Islet of Langerhans (tissue), 1 donor: Measurements from ENCODE around the gene CUL4A.
"Not testable (repeated sequence)": the region's sequence is repeated elsewhere in the genome, so short reads cannot be mapped to it uniquely, and the experiment has no call there.

Source experiments
- FAIRE-seq: peaks from one replicate; lab custom pipeline; 2011; peaks lifted over from hg19 to GRCh38; lab: Jason Lieb, UNC

CUL4A gene

DNA sequence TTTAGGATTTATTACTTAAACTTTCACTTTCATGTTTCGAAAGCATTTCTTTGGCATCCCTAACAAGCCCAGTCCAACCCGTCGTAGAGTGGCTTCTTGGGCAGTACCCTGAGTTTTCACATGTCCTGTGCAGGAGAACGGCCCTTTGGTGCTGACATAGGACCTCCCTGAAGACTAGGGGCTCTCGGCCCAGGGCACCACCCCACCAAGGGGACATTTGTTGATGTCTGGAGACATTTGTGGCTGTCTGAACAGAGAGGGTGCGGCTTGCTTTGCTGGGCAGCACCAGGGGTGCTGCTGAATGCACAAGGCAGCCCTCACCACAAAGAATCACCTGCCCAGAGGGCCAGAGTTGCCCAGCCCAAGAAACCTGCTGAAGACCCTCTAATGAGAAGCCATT, 30.6 kb downstream of the CUL4A start:
- no peak for FAIRE-seq

DNA sequence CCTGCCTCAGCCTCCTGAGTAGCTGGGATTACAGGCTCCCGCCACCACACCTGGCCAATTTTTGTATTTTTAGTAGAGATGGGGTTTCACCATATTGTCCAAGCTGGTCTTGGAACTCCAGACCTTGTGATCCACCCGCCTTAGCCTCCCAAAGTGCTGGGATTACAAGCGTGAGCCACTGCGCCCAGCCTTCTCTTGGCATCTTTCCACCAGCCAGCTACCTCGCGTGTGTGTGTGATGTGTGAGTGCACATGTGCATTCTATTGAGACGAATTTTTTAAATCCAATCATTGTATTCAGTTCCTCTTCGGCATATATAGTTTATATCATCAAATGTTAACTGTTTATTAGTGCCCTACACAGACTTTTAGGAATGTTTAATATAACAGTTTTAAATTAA, 32.2 kb downstream of the CUL4A start:
- FAIRE-seq, result not testable (repeated sequence)

DNA sequence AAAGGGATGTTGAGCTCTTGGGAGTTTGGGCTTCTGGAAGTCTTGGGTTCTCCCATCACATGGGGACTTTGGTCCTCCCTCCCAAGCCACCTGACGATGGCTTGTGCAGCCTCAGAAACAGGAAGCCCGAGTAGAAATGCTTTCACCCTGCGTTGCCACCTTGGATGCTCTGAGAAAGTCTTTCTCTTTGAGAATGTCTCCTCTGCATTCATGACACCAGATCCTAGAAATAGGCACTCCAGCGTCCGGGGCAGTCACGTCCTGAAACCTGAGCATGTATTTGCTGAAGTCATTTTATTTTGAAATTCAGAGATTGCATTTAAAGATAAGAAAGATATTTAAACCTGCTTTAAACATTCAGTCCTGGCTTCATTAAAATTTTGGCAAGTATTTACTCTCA, 34.4 kb downstream of the CUL4A start:
- FAIRE-seq, result no peak

DNA sequence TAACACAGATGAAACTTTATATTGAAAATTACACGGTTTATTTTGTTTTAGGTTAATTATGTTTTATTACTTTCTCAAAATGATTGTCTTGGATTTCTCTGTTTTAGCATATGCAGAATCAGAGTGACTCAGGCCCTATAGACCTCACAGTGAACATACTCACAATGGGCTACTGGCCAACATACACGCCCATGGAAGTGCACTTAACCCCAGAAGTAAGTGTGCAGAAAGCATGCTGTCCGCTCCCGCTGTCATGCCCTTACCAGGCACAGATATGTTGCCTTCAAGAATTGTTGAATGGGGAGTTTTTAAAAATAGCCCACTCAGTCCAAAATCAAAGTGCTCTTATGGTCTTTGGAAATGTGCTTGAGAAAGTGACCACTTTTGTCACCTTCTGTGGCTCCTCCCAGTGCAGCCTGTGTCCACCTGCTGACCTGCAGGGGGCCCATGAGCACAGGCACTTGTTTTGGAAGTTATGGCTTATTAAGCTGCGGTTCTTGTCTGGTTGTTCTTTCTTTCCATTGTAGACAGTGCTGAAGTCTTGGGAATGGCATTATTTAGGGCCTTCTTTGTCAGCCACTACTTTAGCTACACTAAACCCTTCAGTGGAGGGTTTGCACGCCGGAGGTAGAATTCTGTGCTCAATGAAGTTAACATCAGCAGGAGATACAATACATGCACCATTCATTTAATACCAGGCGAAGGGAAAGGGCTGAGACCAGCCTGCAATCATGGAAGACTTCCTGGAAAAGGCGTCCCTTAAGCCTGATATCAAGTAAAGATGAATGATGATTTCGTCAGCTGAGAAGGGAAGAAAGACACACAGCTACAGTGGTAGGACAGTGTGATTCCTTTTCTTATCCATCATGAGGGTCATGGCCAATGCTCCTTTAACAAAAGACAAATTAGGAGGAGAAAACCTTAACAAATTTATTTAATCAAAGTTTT, 36.7 kb downstream of the CUL4A start:
- no peak for FAIRE-seq

DNA sequence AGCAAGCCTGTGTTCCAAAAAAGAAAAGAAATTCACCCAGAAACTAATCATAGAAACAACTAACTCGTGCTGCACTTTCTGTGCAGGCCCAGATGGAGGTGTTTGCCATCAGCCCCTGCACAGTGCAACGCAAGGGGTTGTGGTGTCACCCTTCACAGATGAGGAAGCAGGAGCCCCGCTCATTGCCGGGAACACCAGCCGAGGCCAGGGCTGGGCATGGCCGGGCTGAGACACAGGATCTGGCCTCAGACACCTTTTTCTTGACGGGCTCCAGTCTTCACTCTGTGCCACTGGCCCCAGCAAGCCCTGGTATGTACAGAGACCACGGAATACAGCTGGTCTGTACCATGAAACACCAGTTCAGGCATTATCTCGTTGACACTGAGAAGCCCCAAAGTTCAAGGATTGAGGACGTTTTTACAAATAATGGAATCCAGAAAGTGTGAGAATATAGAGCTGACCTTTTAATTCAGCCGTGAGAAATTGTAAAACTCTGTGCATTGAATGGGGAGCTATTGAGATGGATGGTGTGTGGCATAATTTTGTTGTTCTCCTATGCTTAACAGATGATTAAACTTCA, 43.2 kb downstream of the CUL4A start:
- FAIRE-seq, result no peak

DNA sequence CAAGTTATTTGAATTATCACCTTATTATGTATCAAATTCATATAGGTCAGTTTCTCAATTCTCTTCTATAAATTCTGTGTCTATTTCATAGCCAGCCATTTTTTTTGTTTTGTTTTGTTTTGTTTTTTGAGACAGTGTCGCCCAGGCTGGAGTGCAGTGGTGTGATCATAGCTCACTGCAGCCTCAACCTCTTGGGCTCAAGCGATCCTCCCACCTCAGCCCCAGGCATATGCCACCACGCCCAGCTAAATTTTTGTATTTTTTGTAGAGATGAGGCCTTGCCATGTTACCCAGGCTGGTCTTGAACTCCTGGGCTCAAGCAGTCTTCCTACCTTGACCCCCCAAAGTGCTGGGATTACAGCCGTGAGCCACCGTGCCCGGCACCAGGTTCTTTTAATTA, 48.5 kb downstream of the CUL4A start:
- FAIRE-seq, result not testable (repeated sequence)

DNA sequence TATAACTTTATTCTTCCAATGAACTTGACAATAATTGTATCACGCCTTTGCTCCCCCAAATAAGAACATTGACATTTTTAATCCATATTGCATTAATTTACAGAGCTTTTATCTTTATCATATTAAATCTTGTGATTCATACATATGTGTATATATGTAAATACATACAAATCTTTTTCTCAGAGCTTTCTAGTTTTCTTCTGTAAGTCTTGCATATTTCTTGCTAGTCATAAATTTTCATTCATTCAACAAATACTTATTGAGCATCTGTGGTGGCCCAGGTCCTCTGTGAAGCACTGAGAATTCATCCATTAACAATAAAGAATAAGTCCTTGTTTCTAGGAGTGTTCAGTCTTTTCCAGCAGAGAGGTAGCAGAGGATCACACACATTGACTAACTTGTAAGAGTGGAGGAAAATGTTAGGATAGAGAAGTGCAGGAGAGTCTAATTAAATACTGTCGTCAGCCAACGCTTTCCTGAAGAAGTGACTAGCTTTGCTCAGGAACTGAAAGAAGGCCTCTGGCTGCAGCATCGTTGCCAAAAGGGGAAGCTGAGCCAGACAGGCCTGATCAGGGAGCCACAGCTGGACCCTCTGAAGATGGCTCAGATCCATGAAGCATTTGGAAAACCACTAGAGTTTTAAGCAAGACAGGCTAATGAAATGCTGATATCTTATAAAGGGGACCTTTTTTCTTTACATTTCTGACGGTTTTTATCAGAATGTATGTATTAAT, 49.1 kb downstream of the CUL4A start:
- no peak for FAIRE-seq

DNA sequence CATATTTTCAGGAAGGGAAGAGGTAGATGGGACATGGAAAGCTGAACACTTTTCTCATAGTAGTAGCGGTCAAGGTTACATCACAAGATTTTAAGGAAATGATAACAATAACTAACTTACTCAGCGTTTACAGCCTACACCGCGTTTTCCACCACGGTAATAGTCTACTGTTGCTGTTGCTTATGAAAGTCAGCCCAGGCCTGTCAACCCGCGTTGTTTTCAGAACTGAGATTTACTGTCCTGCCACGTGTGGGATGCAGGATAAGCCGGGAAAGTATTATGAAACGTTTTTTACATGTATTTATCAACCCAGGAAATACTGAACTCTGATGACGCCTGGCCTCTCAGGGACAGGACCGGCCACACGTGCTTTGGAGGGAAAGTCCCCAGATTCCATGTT, 51.6 kb downstream of the CUL4A start:
- no peak for FAIRE-seq

DNA sequence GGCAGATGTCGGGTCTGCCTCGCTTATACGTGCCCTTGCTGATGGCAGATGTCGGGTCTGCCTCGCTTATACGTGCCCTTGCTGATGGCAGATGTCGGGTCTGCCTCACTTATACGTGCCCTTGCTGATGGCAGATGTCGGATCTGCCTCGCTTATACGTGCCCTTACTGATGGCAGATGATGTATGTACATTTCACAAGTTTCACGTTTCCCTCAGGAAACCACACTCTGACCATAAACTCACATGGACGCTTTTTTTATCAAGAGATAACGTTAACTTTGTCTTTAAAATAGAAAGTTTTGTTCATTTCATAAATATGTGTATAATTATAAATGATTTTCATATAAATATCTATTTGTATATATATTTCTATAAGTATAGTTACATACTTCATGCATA, 53.6 kb downstream of the CUL4A start:
- not testable (repeated sequence) for FAIRE-seq

DNA sequence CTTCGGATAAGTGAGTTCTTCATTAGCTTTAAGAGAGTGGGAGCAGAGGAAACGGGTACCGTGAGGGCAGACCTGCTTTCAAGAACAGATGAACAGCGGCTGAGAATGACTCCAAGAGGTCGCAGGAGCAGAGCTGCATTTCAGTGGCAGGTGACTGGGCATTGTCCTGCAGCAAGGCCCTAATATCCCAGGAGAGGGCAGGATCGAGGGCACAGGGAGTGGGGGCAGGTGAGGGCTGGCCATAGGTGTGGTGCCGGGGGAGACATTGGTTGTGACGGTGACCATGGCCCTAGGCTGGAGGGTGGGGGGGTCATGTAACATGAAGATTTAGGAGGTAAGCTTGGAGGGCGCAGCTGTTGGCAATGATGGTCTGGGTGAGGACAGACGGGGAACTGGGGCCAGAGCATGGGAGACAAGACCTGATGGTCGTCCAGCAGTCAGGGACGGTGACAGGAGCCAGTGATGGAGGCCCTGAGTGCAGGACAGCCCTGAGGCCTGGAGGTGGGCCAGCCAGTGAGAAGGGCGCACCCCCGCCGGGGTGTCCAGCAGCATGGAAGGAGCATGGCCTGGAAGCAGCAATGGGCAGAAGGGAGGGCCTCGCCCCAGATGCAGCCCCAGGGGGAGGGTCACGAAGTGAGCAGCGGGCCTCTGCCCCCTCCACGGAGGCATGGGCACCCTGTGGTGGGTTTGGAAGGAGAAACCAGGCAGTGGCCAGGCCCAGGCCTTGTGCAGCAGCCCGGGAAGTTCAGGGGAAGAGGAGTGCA, 58.4 kb downstream of the CUL4A start:
- no peak for FAIRE-seq

DNA sequence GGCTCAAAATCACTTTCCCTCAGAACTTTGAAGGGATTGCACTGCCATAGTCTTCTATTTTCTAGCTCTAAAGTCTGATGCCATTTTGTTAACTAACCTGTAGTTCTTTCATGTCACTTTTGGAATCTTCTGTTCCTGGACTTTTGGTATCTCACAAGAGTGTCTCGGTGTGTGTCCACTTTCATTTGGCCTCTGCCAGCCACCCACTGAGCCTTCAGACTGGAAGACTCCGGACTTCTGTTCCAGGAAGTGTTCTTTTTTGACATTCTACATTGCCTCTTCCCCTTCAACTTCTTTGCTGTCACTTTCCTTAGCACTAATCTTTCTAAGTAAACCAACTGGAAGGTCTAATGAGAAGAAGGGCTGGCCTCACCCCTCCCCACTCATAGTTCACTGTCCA, 62.6 kb downstream of the CUL4A start:
- FAIRE-seq, result no peak

DNA sequence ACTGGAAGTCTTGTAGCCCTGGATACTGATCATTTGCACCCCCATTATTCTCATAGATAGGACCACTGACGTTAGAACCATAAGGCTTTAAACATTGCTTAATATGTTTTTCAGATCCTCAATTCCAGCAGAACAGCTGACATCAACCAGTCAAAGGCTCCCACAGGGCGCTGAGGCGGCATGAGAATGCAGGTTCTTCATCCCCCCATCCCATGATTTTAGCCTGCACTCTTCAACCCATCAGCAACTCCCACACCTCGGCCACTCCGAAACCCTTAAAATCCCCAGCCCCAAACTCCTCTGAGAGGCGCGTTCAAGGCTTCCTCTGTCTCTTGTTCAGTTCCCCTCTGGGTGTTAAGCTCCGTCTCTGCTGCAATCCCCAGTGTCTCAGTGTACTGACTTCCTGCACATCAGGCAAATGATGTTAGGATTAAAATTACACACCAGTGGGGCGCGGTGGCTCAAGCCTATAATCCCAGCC, 63.3 kb downstream of the CUL4A start:
- FAIRE-seq, result no peak

DNA sequence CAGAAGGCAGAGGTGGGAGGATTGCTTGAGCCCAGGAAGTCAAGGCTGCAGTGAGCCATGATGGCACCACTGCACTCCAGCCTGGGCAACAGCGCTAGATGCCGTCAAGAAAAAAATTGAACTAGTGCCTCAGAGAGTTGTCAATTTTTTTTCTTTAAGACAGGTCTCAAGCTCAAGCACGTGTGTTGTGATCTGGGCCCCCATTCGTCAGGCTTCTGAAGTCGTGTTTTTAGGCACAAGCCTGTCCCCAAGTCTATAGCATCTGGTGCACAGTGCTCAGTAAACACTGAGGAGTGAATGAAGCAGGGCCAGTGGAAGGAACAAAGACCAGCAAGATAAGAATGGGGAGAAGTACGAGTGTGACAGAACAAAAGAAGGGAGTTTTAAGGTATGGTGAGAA, 63.9 kb downstream of the CUL4A start:
- no peak for FAIRE-seq

DNA sequence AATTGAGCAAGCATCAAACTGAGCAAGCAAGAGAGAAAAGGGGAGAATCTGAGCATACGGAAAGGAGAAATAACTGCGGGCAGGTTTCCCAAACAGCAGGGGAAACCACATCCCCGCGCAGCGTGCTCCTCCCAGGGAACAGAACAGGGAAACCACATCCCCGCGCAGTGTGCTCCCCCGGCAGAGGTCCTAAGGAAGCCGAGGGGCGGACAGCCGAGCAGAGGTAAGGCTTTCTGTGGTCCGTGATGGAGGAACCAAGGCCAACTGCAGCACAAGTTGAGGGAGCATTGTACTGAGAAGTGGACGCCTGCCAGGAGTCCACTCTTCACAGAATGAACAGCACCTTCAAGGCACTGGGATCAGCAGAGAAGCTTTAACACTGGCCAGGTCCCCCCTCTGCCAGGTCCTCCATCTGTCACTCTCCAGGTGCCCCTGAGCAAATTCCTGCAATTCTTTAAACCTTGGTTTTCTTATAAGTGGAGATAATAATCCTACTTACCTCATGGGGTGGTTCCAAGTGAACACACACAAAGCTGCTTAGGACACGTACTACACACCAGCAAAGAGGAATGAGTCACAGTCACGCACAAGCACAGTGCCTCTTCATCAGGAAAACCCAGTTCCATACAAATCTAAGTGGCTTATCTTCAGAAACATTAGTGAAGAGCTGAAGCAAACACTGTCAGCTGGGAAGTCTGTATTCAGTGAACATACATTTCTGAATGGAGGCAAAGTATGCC, 64.6 kb downstream of the CUL4A start:
- FAIRE-seq, result no peak

DNA sequence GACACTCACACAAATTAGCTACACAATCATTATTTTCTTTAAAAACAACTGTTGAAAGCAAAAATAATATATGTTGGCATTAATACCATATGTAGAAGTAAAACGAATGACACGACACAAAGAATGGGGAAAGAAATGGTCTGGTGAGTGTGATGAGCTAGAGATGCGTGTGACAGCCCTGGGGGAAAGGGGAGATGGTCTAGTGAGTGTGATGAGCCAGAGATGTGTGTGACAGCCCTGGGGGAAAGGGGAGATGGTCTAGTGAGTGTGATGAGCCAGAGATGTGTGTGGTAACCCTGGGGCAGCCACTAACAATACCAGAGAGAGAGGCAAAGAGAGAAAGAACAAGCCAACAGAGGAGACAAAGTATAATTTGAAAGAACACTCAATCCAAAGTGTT, 65.3 kb downstream of the CUL4A start:
- no peak for FAIRE-seq

DNA sequence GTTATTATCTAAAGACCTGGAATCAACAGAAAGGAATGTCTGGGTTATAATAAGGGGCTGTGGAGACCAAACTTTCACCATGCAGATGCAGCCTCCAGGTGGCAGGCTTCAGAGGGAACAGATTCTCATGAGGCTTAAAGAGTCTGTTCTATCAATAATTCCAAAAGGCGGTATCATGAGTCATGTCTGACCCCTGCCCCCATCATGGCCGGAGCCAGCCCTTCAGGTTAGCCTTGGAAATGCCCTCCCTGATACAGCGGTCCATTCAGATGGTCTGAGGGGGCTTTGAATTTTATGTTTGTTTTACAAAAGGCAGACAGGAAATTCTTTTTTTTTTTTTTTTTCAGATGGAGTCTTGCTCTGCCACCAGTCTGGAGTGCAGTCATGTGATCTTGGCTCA, 66.0 kb downstream of the CUL4A start:
- peak; percentile 86 for FAIRE-seq

DNA sequence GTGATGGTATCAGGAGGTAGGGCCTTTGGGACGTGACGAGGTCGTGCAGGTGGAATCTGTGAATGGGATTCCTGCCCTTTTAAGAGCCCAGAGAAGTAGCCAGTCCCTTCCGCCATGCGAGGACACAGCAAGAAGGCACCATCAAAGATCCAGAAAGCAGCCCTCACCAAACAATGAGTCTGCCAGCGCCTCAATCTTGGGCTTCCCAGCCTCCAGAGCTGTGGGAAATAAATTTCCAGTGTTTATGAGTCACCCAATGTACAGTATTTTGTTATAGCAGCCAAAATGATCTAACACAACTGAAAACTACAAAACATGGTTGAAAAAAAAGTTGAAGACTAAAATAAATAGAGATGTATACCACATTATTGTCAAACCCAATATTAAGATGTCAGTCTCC, 70.7 kb downstream of the CUL4A start:
- no peak for FAIRE-seq

DNA sequence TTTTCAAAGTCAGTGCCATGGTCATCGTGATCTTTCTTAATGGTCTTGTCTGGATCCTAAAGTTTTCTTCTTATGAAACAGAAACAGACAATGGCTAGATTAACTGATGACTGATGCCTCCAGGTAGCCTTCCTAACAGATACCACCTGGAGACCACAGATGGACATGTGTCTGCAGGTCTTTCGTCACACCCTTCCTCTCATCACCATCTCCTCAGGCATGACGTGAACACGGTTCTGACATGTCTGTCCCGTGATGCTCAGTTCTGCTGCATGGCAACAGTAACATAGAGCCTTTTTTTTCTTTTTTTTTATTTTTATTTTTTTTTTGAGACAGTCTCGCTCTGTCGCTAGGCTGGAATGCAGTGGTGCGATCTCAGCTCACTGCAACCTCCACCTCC, 74.5 kb downstream of the CUL4A start:
- FAIRE-seq, result no peak

DNA sequence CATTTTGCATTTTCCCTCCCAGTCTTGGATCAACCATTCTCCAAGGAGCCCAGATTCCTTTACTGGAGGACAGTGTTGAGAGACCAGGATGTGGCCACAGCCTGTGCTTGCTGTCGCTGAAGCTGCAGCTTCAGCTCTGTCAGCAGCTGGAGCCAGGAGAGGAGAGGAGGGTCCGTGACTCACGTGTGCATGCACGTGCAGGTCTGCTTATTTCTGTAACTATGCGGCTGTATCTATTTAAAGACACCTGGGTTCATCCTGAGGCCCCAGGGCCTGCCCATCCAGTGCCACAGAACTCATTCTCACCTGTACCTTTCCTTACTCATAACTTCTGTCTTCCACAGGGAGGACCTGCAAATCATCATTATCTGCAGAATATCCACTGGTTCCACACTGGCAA, 79.5 kb downstream of the CUL4A start:
- FAIRE-seq, result no peak

DNA sequence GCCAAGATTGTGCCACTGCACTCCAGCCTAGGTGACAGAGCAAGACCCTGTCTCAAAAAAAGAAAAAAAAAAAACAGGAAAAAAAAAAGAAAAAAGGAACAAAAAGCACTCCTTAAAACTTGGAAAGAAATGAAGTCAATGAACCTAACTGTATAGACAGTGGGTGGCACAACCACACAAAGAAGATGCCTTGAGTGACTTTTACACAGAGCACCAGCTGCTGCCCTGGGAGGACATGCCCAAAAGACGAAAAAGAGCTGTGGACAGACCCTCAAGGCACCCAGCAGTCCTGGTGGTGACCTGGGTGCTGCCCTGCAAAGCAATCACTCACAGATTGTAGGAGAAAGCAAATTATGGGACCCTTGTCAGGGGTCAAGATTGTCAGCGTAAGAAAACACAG, 81.7 kb downstream of the CUL4A start:
- FAIRE-seq, result no peak

DNA sequence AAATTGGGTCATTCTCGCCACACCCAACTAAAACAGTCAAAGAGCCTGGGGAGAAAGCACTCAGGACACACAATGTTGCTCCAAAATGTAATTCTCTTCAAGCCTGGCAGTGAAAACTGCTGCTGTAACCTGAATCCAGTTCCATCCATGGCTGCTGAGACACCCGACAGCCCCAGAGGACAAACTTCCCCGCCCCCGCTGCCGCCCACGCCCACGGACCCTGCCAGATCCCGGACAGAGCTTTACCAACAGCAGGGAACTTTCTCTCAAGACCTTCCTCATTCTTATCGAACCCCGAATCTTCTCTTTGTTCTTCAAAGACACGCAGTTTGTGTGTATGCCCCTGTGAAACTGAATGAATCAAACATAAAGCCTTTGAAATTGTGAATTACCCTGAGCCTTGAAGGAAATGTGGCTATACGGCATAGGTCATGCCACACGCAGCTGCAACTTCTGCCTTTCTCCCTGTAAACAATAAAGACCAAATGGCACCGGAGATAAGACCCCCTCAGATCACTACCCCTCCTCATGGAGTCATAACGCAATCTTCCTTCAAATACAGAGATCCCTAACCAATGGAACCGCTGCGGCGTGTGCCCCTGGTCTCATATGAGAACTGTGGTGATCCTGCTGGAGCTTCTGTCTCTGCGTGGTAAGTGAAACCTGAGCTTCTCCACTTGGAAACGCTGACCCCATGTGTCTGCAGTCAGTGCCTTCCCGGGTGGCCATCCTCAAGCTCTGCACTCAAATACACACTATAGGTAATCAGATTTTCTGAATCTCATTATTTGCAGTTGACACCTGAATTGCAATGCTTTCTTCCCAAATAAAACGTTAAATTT, 82.8 kb downstream of the CUL4A start:
- no peak for FAIRE-seq
